ENCODE measurements around the gene LSM3.

GRCh38 chr3:14133188-14133800 lies 45.3 kb upstream of the LSM3 start:
- TF ChIP-seq POLR2A (IDR thresholded peaks at IDR 0.05) (no peak), CTCF (IDR thresholded peaks at IDR 0.05) (no peak)

Measured in adrenal gland (tissue), 5 donors.